22Rv1 (cell line): Measurements from ENCODE around the gene LRRN3.

Experiments
- H3K27ac ChIP-seq: fragments of 450-650 bp; 2 replicates; pipeline ENCODE4 v1.5.1; 2017
- CTCF ChIP-seq: fragments of 450-650 bp; IDR thresholded peaks from 2 replicates; pipeline ENCODE4 v1.5.1; 2017; ENCODE audit warnings: mild to moderate bottlenecking
- ZFX ChIP-seq: fragments of 450-650 bp; IDR thresholded peaks from 2 replicates; pipeline ENCODE4 v1.6.1; 2017; ENCODE audit warnings: antibody characterized with exemption, borderline replicate concordance

The LRRN3 gene

GRCh38 chr7:111104710-111105109 lies 13.8 kb downstream of the LRRN3 start:
- H3K27ac ChIP-seq: no peak overlapping the region
- TF ChIP-seq CTCF (no peak), ZFX (no peak)

DNA sequence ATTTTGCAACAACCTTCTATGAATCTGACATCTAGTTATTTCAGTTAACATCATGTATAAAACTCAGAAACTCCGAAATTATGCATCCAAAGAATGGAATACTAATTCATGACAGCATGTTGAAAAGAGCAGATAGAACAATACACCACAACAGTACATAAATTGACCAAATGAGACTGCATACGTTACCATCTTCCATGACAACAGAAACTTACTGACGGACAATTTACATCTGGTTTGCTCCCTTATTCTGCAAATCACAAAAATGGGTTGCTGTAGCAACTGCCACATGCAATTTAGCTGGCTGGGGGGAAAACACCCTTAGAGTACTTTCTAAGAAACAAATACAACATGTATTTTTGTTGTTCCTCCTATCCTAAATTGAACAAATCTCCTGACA lies 14.3 kb downstream of the LRRN3 start:
- H3K27ac ChIP-seq: no peak overlapping the region
- TF ChIP-seq ZFX (no peak), CTCF (no peak)

DNA sequence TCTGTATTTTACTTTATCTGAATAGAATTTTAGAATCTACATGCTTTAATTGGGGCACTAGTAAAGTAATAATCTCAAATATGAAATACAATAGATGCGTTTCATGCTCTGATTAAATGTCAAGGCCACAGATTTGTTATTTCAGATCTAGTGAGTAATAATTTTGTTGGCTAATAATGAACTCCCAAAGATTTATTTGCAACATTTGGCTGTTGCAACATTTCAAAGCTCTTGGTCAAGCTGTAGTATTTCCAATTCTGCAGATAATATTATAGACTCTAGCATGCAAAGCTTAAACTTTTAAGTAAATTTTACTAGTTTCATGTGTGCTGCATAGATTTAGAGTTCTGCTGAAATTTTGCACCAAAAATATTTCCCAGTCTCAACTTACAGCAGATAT lies 16.7 kb downstream of the LRRN3 start:
- no peak overlapping the region for H3K27ac ChIP-seq
- no peak for TF ChIP-seq ZFX
- no peak for TF ChIP-seq CTCF

DNA sequence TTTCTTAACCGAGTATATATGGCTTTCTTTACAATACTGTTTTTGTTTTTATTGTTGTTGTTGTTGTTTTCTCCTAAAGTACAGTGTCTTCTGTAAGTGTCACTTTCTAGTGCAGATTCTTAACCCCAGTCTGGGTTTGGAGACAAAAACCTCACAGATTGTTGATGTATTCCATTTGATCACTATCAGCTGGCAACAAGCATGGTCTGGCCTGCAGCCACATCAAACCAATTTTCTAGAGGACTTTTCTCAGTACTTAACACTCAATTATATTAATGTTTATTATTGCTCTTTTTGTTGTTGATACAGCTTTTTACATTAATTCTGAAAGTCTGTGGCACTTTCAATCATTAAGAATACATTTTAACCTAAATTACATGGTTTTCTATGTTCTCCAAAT lies 17.1 kb downstream of the LRRN3 start:
- H3K27ac ChIP-seq: no peak overlapping the region
- TF ChIP-seq CTCF (no peak), ZFX (no peak)

GRCh38 chr7:111108496-111108895 lies 17.6 kb downstream of the LRRN3 start:
- no peak overlapping the region for H3K27ac ChIP-seq
- TF ChIP-seq ZFX (no peak), CTCF (no peak)

DNA sequence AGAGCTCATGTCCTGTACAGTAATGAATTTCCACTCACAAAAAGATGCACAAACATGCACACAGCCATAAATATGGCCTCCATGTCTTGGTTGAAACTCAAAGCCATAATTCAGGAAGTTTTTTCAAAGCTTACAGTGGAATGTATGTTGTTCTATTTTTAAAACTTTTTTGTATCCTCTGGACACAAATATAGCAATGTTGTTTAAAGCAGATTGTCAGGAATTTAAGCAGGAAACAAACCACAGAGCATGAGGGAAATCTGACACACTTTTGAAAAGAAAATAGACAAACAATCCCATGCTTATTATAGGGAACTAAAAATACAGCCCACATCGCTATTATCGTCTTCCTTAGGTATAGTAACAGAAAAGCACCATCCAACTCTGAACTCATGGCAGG lies 21.5 kb downstream of the LRRN3 start:
- H3K27ac ChIP-seq: no peak overlapping the region
- TF ChIP-seq ZFX (no peak), CTCF (no peak)

DNA sequence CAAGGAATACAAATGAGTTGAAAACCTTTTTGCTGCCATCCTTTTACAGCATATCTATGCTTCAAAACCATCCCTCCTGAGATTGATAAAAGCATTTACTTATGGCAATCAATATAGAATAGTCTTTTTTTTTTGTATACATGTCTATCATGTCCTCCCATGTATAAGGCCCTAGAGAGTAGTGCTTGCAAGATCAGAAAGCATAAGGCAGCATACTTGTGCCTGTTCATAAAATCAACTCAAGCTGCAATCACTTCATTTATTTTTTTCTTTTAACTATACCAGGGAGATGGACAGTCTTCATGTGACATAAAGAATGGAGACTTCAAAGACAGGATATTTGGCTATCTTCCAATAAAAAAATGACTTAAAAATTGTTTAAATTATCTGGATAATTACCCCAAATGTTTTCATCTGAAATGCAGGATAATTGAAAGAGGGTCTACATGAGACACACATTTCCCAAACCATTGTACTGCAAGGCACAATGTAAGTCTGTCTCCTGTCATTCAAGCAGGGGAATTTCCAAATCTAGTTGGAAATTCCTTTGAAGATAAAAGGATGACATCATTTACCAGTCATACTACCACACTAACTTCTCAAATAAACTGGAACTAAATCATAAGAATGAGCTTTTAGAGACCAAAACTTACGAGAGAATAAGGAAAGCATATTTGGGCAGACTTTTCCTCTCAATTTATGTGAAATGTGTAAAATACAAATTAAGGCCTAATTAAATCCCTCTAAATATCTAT lies 22.5 kb downstream of the LRRN3 start:
- no peak overlapping the region for H3K27ac ChIP-seq
- TF ChIP-seq CTCF (no peak), ZFX (no peak)
